ENCODE data around the gene SETD1B. TPM values are rescaled to one million over a fixed set of nuclear protein-coding genes. Genes with fewer than 3 reads are reported as not detected.

SETD1B gene
- total RNA-seq, 1 experiment from 2014 or later, result 32.2 TPM

- CTCF ChIA-PET, result interaction anchor here (0.5 to 1.6 kb wide), 7 partner anchors 9 to 484 kb away, joined by 3 to 6 read pairs (median 4); no protein-coding TSS in a partner anchor
- TF ChIP-seq, protein P1, sequence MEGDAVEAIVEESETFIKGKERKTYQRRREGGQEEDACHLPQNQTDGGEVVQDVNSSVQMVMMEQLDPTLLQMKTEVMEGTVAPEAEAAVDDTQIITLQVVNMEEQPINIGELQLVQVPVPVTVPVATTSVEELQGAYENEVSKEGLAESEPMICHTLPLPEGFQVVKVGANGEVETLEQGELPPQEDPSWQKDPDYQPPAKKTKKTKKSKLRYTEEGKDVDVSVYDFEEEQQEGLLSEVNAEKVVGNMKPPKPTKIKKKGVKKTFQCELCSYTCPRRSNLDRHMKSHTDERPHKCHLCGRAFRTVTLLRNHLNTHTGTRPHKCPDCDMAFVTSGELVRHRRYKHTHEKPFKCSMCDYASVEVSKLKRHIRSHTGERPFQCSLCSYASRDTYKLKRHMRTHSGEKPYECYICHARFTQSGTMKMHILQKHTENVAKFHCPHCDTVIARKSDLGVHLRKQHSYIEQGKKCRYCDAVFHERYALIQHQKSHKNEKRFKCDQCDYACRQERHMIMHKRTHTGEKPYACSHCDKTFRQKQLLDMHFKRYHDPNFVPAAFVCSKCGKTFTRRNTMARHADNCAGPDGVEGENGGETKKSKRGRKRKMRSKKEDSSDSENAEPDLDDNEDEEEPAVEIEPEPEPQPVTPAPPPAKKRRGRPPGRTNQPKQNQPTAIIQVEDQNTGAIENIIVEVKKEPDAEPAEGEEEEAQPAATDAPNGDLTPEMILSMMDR (IDR thresholded peaks at IDR 0.05; ENCODE audit: unreplicated experiment), result no peak
- Mint-ChIP-seq H3K9me3 (ENCODE audit: low read depth, unreplicated experiment) (no peaks in the 10 kb centered on the region), H3K27me3 (ENCODE audit: unreplicated experiment) (no peaks in the 10 kb centered on the region), H3K27ac (ENCODE audit: unreplicated experiment) (peak overlapping the region; percentile 72), H3K4me3 (ENCODE audit: low read depth, unreplicated experiment) (no peak overlapping the region), H3K36me3 (ENCODE audit: insufficient read depth, unreplicated experiment) (peaks cover 80% of the 10 kb centered on the region), H3K4me1 (ENCODE audit: low read depth, unreplicated experiment) (peaks cover 48% of the 10 kb centered on the region)
- DNase-seq, result no peak
- BruUV-seq (replicated peaks), result no TSS peak
- intact Hi-C loops (cut with micrococcal nuclease; ENCODE audit: unreplicated experiment), result no loop called here
Observed at GRCh38 chr12:121781998-121782979, 21.5 kb upstream of the SETD1B start.

GRCh38 chr12:121783766-121784165 lies 20.0 kb upstream of the SETD1B start:
- Mint-ChIP-seq H3K36me3 (ENCODE audit: insufficient read depth, unreplicated experiment) (peaks cover 84% of the 10 kb centered on the region), H3K9me3 (ENCODE audit: low read depth, unreplicated experiment) (no peaks in the 10 kb centered on the region), H3K4me3 (ENCODE audit: low read depth, unreplicated experiment) (peak overlapping the region; percentile 30), H3K27me3 (ENCODE audit: unreplicated experiment) (no peaks in the 10 kb centered on the region), H3K27ac (ENCODE audit: unreplicated experiment) (peak overlapping the region; percentile 74), H3K4me1 (ENCODE audit: low read depth, unreplicated experiment) (peaks cover 51% of the 10 kb centered on the region)
- CTCF ChIA-PET, result interaction anchor here (0.7 to 1.7 kb wide), 4 partner anchors 10 to 383 kb away, joined by 3 to 14 read pairs (median 4); partner anchors contain the start of genes RHOF and RNF34
- intact Hi-C loops (cut with micrococcal nuclease; ENCODE audit: unreplicated experiment), result no loop called here
- no peak for DNase-seq
- TF ChIP-seq, protein P1 (IDR thresholded peaks at IDR 0.05; ENCODE audit: unreplicated experiment), result no peak
- BruUV-seq (replicated peaks), result no TSS peak

- DNase-seq, result no peak
- Mint-ChIP-seq H3K27me3 (ENCODE audit: unreplicated experiment) (no peaks in the 10 kb centered on the region), H3K4me3 (ENCODE audit: low read depth, unreplicated experiment) (no peak overlapping the region), H3K27ac (ENCODE audit: unreplicated experiment) (peak overlapping the region; percentile 79), H3K36me3 (ENCODE audit: insufficient read depth, unreplicated experiment) (peaks cover 81% of the 10 kb centered on the region), H3K4me1 (ENCODE audit: low read depth, unreplicated experiment) (peaks cover 53% of the 10 kb centered on the region), H3K9me3 (ENCODE audit: low read depth, unreplicated experiment) (no peaks in the 10 kb centered on the region)
- no TSS peak for BruUV-seq (replicated peaks)
- intact Hi-C loops (cut with micrococcal nuclease; ENCODE audit: unreplicated experiment), result no loop called here
- TF ChIP-seq, protein P1 (IDR thresholded peaks at IDR 0.05; ENCODE audit: unreplicated experiment), result no peak
- CTCF ChIA-PET, result interaction anchor here (0.6 to 1.7 kb wide), 8 partner anchors 8 to 384 kb away, joined by 3 to 14 read pairs (median 3); partner anchors contain the start of genes RHOF and RNF34
Observed at GRCh38 chr12:121784460-121784859, 19.3 kb upstream of the SETD1B start.

- Mint-ChIP-seq H3K4me1 (ENCODE audit: low read depth, unreplicated experiment) (peaks cover 73% of the 10 kb centered on the region), H3K27ac (ENCODE audit: unreplicated experiment) (peak overlapping the region; percentile 96), H3K27me3 (ENCODE audit: unreplicated experiment) (no peaks in the 10 kb centered on the region), H3K4me3 (ENCODE audit: low read depth, unreplicated experiment) (peak overlapping the region; percentile 51), H3K36me3 (ENCODE audit: insufficient read depth, unreplicated experiment) (peaks cover 86% of the 10 kb centered on the region), H3K9me3 (ENCODE audit: low read depth, unreplicated experiment) (no peaks in the 10 kb centered on the region)
- TF ChIP-seq, protein P1 (IDR thresholded peaks at IDR 0.05; ENCODE audit: unreplicated experiment), result no peak
- intact Hi-C loops (cut with micrococcal nuclease; ENCODE audit: unreplicated experiment), result no loop called here
- peak; percentile 96 for DNase-seq
- CTCF ChIA-PET, result interaction anchor here (0.6 to 1.6 kb wide), 5 partner anchors 9 to 325 kb away, joined by 3 to 9 read pairs (median 5); no protein-coding TSS in a partner anchor
- BruUV-seq (replicated peaks), result no TSS peak
Observed at GRCh38 chr12:121786440-121786825, 17.4 kb upstream of the SETD1B start.

Data from Calu3 (cell line).